Pons (tissue), 1 donor: Measurements from ENCODE around the gene SSR4.

Experiments used
- DNase-seq: peaks from one replicate; pipeline ENCODE4 v3.0.0-alpha.2; 2016; ENCODE audit warnings: low spot score

Gene SSR4

GRCh38 chrX:153780678-153781427 lies 13.6 kb upstream of the SSR4 start, which contains the start of gene SRPK3:
Gene SRPK3 (plus strand): TSS chrX:153781041. CDS start chrX:153781087, 46 bp downstream.
- DNase-seq = no peak

- DNase-seq = no peak
Observed at GRCh38 chrX:153781428-153782047, 12.9 kb upstream of the SSR4 start.

GRCh38 chrX:153782313-153782712 lies 12.2 kb upstream of the SSR4 start:
- DNase-seq = no peak

- DNase-seq = no peak
Observed at GRCh38 chrX:153782871-153783270, 11.6 kb upstream of the SSR4 start.

- DNase-seq = no peak
Observed at GRCh38 chrX:153783378-153784013, 11.0 kb upstream of the SSR4 start.

GRCh38 chrX:153784325-153784967 lies 10.0 kb upstream of the SSR4 start:
- no peak for DNase-seq

DNA sequence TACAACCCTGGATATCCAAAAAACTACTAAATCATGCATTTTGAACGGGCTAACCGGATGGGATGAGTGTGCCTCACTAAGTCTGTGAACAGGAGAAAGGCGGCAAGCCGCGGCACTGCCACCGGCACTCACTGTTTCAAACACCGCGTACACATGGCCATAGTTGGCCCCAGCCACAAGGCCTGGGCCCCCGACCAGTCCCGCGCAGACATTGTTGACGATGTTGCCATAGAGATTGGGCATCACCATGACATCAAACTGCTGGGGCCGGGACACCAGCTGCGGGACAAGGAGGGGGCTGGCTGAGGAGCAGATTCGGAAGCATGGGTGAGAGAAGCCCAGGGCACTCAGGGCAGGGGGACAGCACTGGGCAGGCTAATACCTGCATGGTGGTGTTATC lies 7.8 kb upstream of the SSR4 start:
- no peak for DNase-seq

DNA sequence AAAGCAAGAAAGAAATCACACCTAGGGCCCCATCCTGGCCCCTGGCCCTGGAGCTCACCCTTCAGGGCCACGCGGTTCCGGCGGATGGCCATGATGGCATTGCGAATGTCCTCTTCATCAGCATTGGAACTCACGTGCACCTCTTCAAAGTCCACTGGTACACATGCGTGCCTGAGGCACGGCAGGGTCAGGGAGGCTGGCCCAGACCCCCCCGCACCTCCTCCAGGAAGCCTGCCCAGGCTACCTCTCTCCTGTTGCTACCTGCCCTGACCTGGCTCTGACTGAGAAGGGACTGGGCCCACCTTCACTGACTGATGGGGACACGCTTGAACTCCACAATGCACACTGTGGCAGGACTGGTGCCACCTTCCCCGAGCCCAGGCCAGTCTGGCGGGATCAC lies 4.8 kb upstream of the SSR4 start:
- no peak for DNase-seq

- no peak for DNase-seq
Observed at GRCh38 chrX:153791104-153791852, 3.2 kb upstream of the SSR4 start.

DNA sequence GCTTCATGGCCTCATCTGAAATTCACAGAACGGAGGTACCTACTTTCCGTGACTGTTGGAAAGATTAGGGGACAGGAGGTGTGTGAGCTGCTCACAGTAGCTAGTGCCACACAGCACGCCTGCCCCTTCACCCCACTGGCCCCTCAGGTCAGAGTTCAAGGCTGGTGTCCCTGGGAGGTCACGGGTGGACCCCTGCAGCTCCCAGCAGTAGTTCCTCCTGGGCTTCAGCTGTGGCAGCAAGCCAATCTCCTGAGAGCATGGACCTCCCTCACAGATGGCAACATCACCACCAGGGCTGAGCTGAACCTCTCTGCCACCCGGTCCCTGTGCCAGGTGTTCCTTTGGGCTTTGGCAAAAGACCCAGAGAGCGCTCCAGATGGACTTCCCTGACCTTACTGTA lies 2.1 kb upstream of the SSR4 start:
- no peak for DNase-seq

DNA sequence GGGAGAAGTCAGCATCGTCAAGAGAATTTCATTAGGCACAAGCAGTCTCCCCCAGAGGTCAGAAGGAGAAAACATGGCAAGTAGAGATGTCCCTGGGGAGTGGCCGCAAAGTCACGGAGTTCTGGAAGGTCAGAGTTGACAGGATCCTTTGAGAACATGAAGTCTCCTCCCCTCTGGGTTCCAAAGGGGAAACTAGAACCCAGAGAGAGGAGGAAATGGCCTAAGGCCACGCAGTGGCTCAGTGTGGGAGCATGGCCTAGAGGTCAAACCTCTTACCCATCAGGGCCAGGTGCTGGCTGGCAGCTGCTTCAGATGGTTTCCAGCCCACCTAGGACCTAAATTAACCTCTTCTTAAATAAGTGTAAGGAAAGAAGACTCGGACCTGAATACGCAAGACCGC lies 1.2 kb upstream of the SSR4 start:
- DNase-seq = no peak

GRCh38 chrX:153794897-153795816 lies 689 bp downstream of the SSR4 start:
- DNase-seq = no peak

GRCh38 chrX:153797415-153798015 lies 3.0 kb downstream of the SSR4 start:
- DNase-seq = no peak

GRCh38 chrX:153799326-153799725 lies 4.9 kb downstream of the SSR4 start:
- no peak for DNase-seq

- DNase-seq = no peak
Observed at GRCh38 chrX:153800177-153800722, 5.8 kb downstream of the SSR4 start.

DNA sequence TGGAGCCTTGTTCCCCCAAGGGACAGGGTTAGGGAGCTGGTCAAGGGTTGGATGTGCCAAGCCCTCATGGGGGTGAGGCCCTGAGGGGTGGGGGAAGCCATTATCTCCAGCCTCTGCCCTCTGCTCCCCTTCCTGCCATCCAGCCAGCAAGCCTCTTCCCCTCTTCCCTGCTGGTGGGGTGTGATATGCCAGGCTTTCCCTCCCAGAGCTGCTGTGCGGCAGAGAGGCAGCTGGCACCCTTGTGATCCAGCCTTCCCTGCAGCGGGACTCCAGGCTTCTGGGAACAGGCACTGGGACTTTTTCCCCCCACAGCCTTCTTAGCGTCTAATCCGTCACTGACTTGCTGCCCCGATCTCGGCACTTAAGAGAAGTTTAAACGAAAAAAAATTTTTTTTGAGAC lies 6.3 kb downstream of the SSR4 start:
- DNase-seq = no peak

- no peak for DNase-seq
Observed at GRCh38 chrX:153801669-153802068, 7.2 kb downstream of the SSR4 start.

DNA sequence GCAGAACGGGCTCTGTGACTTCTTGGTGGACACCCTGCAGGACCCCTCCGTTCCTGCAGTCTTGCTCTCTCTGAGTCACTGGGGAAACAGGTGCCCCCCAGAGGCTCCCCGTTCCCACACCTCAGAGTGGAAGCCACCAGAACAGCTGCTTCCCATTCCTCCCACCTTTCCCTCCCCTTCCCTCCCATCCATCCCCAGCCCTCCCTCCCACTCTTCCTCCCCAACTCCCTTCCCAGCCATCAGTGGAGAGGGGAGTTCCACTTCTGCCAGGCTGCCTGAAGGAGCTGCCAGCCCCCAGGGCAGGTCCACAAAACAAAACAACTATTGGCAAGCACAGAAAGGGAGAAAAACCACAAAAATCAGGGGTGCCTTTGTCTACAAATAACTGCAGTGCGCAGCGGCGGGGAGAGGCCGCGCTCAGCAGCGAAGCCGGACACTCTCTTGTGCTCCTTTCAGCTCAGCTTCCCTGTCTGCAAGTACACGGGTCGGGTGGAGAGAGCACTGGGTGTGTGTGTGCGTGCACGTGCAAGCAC lies 8.1 kb downstream of the SSR4 start:
- no peak for DNase-seq

DNA sequence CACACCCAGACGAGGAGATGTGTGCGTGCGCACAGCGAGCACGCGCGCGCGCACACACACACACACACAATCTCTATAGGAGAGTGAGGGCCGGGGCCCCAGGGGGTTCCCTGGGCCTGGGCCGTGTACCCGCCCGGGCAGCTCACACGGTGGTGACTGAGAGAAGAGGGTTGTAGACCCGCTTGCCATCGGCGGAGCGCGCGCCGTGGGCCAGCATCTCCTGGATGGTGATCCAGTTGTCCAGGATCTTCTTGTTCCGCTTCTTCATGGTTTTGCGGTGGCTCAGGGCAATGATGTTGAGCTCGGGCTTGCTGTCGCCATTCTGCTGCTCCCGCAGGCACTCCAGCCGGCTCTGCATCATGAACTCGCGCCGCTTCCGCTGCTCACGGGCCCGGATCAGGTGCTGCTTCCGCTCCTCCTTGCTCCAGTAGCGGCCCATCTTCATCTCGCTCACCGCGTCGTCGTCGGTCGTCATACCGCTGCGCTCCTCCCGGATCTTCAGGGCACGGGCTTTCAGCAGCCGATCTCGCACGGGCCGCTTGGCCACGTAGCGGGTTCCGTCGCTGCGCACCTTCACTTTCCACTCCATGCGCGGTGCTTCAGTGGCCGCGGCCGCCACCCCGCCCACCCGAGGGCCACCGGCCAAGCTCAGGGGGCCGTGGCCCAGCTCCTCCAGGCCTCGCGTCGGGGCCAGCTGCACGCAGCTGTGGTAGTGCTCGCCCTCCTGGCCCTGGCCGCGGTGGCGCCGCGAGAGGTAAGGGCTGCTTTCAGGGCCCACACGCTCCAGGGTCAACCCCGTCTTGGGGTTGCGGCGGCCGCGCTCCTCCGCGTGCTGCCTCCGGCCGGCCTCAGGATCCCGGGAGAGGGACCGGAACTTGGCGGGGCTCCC lies 9.0 kb downstream of the SSR4 start:
- no peak for DNase-seq
